GM12864 (cell line): ENCODE results near the gene SMARCB1.

Experiments used
- DNase-seq: peaks from one replicate; pipeline ENCODE4 v3.0.0-alpha.2; 2011; ENCODE audit warnings: low read depth
- H3K4me3 ChIP-seq: 2 replicates; pipeline ENCODE4 v1.5.1; 2011; ENCODE audit warnings: mild to moderate bottlenecking, low read depth, low read length, control low read depth
- TF ChIP-seq, protein P1 (sequence below): IDR thresholded peaks from 2 replicates; pipeline ENCODE4 v1.5.1; 2011; ENCODE audit warnings: low read depth, mild to moderate bottlenecking, moderate library complexity, low read length, control low read depth, inconsistent platforms; ENCODE audit errors: missing control alignments

SMARCB1 gene

DNA sequence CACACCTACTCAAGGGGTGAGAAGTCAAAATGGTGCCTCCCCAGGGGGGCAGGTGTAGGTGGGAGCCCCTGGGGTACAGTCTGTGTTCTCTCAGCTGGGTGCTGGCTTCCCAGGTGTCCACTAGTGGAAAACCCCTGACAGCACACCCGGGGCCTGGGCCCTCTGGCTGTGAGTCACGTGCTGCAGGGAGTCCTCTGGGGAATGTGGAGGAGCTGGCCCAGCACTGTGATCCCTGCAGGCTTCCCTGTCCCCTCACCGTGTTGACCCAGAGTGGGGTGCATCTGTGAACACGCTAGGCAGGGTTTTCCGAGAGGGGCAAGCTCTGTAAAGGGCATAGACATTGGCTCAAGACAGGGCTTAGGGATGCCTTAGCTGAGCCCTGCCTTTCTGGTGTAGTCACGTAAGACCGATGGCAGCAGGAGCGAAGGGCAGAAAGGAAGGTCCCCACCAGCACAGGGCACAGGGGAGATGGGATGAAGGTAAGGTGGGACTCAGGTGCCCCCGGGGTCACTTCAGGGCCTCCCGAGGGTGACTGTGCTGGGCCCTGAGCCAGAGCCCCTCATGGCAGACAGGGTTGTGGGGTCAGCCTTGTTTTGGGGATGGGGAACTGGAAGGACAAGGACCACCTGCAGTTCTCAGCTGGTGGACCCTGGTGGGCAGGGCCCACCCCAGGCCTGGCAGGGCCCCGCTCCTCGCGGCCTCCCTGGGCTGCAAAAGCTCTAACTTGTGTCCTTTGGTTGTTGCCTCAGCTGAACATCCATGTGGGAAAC, 37.9 kb downstream of the SMARCB1 start:
- H3K4me3 ChIP-seq: no peak overlapping the region
- TF ChIP-seq, protein P1, sequence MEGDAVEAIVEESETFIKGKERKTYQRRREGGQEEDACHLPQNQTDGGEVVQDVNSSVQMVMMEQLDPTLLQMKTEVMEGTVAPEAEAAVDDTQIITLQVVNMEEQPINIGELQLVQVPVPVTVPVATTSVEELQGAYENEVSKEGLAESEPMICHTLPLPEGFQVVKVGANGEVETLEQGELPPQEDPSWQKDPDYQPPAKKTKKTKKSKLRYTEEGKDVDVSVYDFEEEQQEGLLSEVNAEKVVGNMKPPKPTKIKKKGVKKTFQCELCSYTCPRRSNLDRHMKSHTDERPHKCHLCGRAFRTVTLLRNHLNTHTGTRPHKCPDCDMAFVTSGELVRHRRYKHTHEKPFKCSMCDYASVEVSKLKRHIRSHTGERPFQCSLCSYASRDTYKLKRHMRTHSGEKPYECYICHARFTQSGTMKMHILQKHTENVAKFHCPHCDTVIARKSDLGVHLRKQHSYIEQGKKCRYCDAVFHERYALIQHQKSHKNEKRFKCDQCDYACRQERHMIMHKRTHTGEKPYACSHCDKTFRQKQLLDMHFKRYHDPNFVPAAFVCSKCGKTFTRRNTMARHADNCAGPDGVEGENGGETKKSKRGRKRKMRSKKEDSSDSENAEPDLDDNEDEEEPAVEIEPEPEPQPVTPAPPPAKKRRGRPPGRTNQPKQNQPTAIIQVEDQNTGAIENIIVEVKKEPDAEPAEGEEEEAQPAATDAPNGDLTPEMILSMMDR: no peak
- DNase-seq: no peak

DNA sequence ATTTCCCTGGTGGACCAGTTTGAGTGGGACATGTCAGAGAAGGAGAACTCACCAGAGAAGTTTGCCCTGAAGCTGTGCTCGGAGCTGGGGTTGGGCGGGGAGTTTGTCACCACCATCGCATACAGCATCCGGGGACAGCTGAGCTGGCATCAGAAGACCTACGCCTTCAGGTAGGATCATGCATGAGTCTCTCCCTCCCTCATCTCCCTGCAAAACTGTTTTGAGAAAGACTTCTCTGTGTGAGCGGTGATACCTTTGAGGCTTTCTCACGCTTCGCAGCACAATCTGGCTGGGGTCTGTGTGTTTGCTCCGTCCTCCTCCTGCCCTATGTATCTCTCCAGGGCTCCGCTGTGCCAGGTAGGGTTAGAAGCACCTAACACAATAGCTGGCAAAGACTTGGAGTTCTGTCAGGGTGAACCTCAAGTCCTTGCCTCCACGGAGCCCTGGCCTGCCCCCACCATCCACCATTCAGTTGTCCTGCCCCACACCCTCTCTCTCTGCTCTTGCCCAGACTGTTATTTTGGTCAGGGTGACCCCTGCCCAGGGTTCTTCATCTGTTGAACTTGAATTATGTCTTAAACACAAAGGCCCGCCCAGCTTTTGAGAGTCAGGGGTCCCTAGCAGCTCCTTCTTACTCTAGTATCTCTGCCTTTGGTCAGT, 38.6 kb downstream of the SMARCB1 start:
- H3K4me3 ChIP-seq: no peak overlapping the region
- DNase-seq: no peak
- TF ChIP-seq, protein P1: no peak

- DNase-seq: no peak
- H3K4me3 ChIP-seq: no peak overlapping the region
- TF ChIP-seq, protein P1: no peak
These were observed 40.0 kb downstream of the SMARCB1 start for GRCh38 chr22:23826510-23827350.

GRCh38 chr22:23827351-23827995, 40.7 kb downstream of the SMARCB1 start:
- TF ChIP-seq, protein P1: no peak
- H3K4me3 ChIP-seq: no peak overlapping the region
- no peak for DNase-seq

DNA sequence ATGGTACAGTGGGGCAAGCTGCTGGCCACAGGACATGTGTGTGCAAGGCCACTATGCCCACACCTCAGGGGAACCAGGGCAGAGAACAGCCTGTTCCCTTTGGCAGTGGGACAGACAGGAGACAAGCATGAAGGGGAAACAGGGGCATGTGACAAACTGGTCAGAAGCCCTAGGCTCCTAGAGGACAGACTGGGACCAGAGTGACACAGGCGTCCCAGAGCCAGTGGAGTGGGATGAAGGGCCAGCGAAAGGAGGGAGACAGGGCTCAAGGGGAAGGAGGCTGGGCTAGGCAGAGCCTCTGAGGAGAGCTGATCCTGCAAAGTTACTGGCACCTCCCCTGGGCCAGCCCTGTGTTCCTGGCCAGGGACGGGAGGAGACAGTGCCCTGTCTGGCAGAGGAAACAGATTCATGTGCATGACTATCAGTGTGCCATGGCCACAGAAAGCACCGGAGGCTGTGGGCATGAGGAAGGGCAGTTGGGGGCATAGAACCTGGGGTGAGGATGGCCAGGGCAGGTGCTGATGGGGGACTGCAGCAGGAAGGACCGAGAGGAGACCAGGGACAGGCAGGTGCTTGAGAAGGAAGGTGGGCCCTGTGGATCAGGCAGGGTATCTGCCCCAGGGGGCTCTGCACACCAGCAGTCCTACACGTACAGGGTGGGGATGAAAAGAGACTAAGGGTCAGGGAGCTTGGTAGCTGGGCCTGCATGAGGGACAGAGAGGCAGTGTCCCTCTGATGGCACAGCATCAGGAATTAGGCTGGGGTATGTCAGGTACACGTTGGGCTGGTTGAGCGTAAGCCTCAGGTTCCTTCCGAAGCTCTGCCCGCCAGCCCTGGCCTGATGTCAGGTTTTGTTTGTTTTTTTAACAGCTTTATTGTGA, 42.3 kb downstream of the SMARCB1 start:
- H3K4me3 ChIP-seq: no peak overlapping the region
- no peak for DNase-seq
- TF ChIP-seq, protein P1: no peak

- TF ChIP-seq, protein P1: no peak
- H3K4me3 ChIP-seq: no peak overlapping the region
- no peak for DNase-seq
These were observed 43.1 kb downstream of the SMARCB1 start for GRCh38 chr22:23829845-23830372.
